HepG2 (cell line): ENCODE results near the gene EP300.
"Not testable (repeated sequence)": the region's sequence is repeated elsewhere in the genome, so short reads cannot be mapped to it uniquely, and the experiment has no call there.

Source experiments
- MTA3 ChIP-seq: sonication (generic); formaldehyde crosslinking; IDR thresholded peaks from 2 replicates; pipeline ENCODE4 v1.4.0; 2020; ENCODE audit warnings: missing genetic modification reagents
- TEAD2 ChIP-seq: sonication (generic); formaldehyde crosslinking; IDR thresholded peaks from 2 replicates; pipeline ENCODE4 v1.9.0; 2021; ENCODE audit warnings: missing genetic modification reagents
- TF ChIP-seq, protein P1 (sequence below): sonication (generic); formaldehyde crosslinking; IDR thresholded peaks from 2 replicates; pipeline ENCODE4 v1.5.0; 2020; ENCODE audit warnings: missing genetic modification reagents
- TF ChIP-seq, protein P2 (sequence below): IDR thresholded peaks from 2 replicates; pipeline ENCODE4 v1.4.0; 2020; ENCODE audit warnings: mild to moderate bottlenecking, missing genetic modification reagents
- TF ChIP-seq, protein P3 (sequence below): sonication (generic); formaldehyde crosslinking; IDR thresholded peaks from 2 replicates; pipeline ENCODE4 v1.8.1; 2022; ENCODE audit warnings: mild to moderate bottlenecking, missing genetic modification reagents
- TF ChIP-seq, protein P4 (sequence below): sonication (generic); formaldehyde crosslinking; IDR thresholded peaks from one replicate; pipeline ENCODE4 v1.5.1; 2020; ENCODE audit warnings: mild to moderate bottlenecking, missing genetic modification reagents; ENCODE audit errors: not compliant biosample characterization

DNA sequence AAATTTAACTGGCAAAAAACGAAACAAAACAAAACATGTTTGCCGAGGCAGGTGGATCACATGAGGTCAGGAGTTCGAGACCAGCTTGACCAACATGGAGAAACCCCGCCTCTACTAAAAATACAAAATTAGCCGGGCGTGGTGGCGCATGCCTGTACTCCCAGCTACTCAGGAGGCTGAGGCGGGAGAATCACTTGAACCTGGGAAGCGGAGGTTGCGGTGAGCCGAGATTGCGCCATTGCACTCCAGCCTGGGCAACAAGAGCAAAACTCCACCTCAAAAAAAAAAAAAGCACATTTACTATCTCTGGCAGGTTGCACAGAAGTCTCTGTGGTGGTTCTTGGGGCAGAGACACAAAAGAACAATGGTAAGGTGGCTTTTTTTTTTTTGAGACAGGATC lies 46.8 kb upstream of the EP300 start:
- TF ChIP-seq, protein P1, sequence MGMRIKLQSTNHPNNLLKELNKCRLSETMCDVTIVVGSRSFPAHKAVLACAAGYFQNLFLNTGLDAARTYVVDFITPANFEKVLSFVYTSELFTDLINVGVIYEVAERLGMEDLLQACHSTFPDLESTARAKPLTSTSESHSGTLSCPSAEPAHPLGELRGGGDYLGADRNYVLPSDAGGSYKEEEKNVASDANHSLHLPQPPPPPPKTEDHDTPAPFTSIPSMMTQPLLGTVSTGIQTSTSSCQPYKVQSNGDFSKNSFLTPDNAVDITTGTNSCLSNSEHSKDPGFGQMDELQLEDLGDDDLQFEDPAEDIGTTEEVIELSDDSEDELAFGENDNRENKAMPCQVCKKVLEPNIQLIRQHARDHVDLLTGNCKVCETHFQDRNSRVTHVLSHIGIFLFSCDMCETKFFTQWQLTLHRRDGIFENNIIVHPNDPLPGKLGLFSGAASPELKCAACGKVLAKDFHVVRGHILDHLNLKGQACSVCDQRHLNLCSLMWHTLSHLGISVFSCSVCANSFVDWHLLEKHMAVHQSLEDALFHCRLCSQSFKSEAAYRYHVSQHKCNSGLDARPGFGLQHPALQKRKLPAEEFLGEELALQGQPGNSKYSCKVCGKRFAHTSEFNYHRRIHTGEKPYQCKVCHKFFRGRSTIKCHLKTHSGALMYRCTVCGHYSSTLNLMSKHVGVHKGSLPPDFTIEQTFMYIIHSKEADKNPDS (CRISPR knock-in tag) = not testable (repeated sequence)
- TF ChIP-seq, protein P2, sequence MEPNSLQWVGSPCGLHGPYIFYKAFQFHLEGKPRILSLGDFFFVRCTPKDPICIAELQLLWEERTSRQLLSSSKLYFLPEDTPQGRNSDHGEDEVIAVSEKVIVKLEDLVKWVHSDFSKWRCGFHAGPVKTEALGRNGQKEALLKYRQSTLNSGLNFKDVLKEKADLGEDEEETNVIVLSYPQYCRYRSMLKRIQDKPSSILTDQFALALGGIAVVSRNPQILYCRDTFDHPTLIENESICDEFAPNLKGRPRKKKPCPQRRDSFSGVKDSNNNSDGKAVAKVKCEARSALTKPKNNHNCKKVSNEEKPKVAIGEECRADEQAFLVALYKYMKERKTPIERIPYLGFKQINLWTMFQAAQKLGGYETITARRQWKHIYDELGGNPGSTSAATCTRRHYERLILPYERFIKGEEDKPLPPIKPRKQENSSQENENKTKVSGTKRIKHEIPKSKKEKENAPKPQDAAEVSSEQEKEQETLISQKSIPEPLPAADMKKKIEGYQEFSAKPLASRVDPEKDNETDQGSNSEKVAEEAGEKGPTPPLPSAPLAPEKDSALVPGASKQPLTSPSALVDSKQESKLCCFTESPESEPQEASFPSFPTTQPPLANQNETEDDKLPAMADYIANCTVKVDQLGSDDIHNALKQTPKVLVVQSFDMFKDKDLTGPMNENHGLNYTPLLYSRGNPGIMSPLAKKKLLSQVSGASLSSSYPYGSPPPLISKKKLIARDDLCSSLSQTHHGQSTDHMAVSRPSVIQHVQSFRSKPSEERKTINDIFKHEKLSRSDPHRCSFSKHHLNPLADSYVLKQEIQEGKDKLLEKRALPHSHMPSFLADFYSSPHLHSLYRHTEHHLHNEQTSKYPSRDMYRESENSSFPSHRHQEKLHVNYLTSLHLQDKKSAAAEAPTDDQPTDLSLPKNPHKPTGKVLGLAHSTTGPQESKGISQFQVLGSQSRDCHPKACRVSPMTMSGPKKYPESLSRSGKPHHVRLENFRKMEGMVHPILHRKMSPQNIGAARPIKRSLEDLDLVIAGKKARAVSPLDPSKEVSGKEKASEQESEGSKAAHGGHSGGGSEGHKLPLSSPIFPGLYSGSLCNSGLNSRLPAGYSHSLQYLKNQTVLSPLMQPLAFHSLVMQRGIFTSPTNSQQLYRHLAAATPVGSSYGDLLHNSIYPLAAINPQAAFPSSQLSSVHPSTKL (CRISPR knock-in tag) = not testable (repeated sequence)
- not testable (repeated sequence) for TF ChIP-seq TEAD2 (CRISPR knock-in tag); MTA3
- TF ChIP-seq, protein P3, sequence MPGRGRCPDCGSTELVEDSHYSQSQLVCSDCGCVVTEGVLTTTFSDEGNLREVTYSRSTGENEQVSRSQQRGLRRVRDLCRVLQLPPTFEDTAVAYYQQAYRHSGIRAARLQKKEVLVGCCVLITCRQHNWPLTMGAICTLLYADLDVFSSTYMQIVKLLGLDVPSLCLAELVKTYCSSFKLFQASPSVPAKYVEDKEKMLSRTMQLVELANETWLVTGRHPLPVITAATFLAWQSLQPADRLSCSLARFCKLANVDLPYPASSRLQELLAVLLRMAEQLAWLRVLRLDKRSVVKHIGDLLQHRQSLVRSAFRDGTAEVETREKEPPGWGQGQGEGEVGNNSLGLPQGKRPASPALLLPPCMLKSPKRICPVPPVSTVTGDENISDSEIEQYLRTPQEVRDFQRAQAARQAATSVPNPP (CRISPR knock-in tag) = not testable (repeated sequence)
- TF ChIP-seq, protein P4, sequence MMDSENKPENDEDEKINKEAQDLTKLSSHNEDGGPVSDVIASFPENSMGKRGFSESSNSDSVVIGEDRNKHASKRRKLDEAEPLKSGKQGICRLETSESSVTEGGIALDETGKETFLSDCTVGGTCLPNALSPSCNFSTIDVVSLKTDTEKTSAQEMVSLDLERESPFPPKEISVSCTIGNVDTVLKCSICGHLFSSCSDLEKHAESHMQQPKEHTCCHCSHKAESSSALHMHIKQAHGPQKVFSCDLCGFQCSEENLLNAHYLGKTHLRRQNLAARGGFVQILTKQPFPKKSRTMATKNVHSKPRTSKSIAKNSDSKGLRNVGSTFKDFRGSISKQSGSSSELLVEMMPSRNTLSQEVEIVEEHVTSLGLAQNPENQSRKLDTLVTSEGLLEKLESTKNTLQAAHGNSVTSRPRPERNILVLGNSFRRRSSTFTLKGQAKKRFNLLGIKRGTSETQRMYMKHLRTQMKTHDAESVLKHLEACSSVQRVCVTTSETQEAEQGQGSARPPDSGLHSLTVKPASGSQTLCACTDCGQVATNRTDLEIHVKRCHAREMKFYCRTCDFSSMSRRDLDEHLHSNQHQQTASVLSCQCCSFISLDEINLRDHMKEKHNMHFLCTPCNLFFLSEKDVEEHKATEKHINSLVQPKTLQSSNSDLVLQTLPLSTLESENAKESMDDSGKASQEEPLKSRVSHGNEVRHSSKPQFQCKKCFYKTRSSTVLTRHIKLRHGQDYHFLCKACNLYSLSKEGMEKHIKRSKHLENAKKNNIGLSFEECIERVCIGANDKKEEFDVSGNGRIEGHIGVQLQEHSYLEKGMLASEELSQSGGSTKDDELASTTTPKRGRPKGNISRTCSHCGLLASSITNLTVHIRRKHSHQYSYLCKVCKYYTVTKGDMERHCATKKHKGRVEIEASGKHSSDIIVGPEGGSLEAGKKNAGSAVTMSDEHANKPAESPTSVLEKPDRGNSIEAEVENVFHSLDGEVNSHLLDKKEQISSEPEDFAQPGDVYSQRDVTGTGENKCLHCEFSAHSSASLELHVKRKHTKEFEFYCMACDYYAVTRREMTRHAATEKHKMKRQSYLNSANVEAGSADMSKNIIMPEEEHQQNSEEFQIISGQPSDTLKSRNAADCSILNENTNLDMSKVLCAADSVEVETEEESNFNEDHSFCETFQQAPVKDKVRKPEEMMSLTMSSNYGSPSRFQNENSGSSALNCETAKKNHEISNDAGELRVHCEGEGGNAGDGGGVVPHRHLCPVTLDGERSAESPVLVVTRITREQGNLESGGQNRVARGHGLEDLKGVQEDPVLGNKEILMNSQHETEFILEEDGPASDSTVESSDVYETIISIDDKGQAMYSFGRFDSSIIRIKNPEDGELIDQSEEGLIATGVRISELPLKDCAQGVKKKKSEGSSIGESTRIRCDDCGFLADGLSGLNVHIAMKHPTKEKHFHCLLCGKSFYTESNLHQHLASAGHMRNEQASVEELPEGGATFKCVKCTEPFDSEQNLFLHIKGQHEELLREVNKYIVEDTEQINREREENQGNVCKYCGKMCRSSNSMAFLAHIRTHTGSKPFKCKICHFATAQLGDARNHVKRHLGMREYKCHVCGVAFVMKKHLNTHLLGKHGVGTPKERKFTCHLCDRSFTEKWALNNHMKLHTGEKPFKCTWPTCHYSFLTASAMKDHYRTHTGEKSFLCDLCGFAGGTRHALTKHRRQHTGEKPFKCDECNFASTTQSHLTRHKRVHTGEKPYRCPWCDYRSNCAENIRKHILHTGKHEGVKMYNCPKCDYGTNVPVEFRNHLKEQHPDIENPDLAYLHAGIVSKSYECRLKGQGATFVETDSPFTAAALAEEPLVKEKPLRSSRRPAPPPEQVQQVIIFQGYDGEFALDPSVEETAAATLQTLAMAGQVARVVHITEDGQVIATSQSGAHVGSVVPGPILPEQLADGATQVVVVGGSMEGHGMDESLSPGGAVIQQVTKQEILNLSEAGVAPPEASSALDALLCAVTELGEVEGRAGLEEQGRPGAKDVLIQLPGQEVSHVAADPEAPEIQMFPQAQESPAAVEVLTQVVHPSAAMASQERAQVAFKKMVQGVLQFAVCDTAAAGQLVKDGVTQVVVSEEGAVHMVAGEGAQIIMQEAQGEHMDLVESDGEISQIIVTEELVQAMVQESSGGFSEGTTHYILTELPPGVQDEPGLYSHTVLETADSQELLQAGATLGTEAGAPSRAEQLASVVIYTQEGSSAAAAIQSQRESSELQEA = not testable (repeated sequence)
